Adrenal gland (tissue), 12 donors: ENCODE measurements around the gene KCNAB1. TPM values are rescaled to one million over a fixed set of nuclear protein-coding genes. Genes with fewer than 3 reads are reported as not detected.

ENCODE experiments used
- DNase-seq, 7 donors: peaks; one replicate each; pipeline ENCODE4 v3.0.0-alpha.2; 2019 to 2020
- H3K27ac ChIP-seq, 5 donors: fragments of 200-600 bp; sonication (generic) in 4 of 5; 1 replicate in 3 of 5; 2 replicates in 2 of 5; pipeline versions ENCODE4 v1.5.1 to v1.8.0; 2016 to 2020; ENCODE audit warnings: mild to moderate bottlenecking in 1 of 5
- H3K27me3 ChIP-seq: fragments of 200-600 bp; 2 replicates; pipeline ENCODE4 v1.8.0; 2021
- H3K36me3 ChIP-seq, 2 donors: fragments of 200-600 bp; replicated peaks in 1 of 2; 1 replicate in 1 of 2; 2 replicates in 1 of 2; pipeline versions ENCODE4 v1.5.1 to v1.8.0; 2018 to 2022
- H3K4me1 ChIP-seq, 2 donors: fragments of 200-600 bp; replicated peaks in 1 of 2; 1 replicate in 1 of 2; 2 replicates in 1 of 2; pipeline versions ENCODE4 v1.5.1 to v1.8.0; 2018 to 2021
- H3K4me3 ChIP-seq, 4 donors: fragments of 200-600 bp; sonication (generic) in 3 of 4; one replicate each; pipeline ENCODE4 v1.5.1; 2016 to 2018
- H3K9me3 ChIP-seq, 3 donors: fragments of 200-600 bp; sonication (generic) in 1 of 3; replicated peaks in 1 of 3; 1 replicate in 2 of 3; 2 replicates in 1 of 3; pipeline versions ENCODE4 v1.5.1 to v1.8.0; 2016 to 2021
- CTCF ChIP-seq, 6 experiments: fragments of 450-650 bp in 4 of 6; fragments of 200-600 bp in 2 of 6; sonication (generic) in 1 of 6; IDR thresholded peaks; 1 replicate in 5 of 6; 2 replicates in 1 of 6; pipeline versions ENCODE4 v1.5.1 to v1.8.0; 2016 to 2021; ENCODE audit warnings: antibody characterized with exemption in 6 of 6, mild to moderate bottlenecking in 2 of 6, moderate library complexity in 1 of 6
- POLR2A ChIP-seq, 2 donors: fragments of 450-650 bp; IDR thresholded peaks; one replicate each; pipeline ENCODE4 v1.6.1; 2017; ENCODE audit warnings: antibody characterized with exemption in 2 of 2, mild to moderate bottlenecking in 2 of 2, moderate library complexity in 1 of 2
- WGBS, 4 donors: extraction: QIAGEN DNeasy Blood & Tissue Kit in 2 of 4; methylation state at CpG; one replicate each; pipeline versions ENCODE4 v1.1.5 to v1.1.7; 2013 to 2017; 5-methylcytosine and 5-hydroxymethylcytosine counted together
- intact Hi-C, 2 donors: fragments of 100-400 bp; cut with DNase I; formaldehyde crosslinking; loops; one replicate each; pipeline versions ENCODE4 v1.14.1 to v1.15.0; 2022 to 2023
- polyA plus RNA-seq, 3 donors: library from polyadenylated mRNA; stranded (reverse); fragments of 200-250 nt in 2 of 3; fragments of 350-450 nt in 1 of 3; fragmentation: Illumina TruSeq in 1 of 3; extraction: RNeasy Lipid Tissue Mini Kit (QIAGEN cat#74804) in 1 of 3; gene quantifications; one replicate each; pipeline ENCODE4 v1.2.3, GENCODE V29; 2013 to 2014
- total RNA-seq, 9 donors: library from RNA; depleted of rRNA in 4 of 9; stranded (reverse); fragments of >200 nt in 4 of 9; fragments of 120-200 nt in 1 of 9; fragmentation: NEBNext Ultra II Directional in 1 of 9; extraction: Animal tissue kit (Norgen Biotek cat#: 25700) in 1 of 9; gene quantifications; one replicate each; pipeline versions ENCODE4 v1.1.0 to v1.2.4, GENCODE V29; 2013 to 2023
- donor health status: healthy with polysubstance abuse.
- donor health status: Bipolar disorder and iron deficiency.
- donor health status: DM: yes; HTN: yes; CAD: no.
- donor health status: DM: no; HTN: no; CAD: no.
- donor health status: DM: no; HTN: no; CAD: no.
- donor health status: DM: yes; HTN: yes; CAD: no.

KCNAB1 gene
- total and polyA plus RNA-seq, 12 donors, result 0.36 to 5.0 (median 1.5) TPM

DNA sequence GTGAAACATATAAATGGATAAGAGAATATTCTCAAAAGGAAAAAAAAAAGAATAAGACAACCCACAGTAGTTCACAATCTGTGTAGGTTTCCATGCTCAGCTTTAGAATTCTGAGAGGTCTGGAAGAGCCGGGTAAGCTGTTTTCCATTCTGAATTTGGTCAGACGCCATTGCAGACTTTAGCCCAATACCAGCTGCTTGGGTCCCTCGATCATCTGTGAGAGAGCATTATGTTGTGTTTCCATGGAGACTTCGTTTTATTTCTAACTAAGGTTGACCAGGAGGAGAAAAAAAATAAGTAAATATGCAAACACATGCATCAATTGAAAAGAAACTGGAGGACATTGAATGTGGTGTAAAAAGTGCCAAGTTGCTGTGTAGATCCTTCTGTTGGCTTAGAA, 25.5 kb downstream of the KCNAB1 start:
- no peak for DNase-seq
- intact Hi-C loops, result loop anchor here in 1 of 2 donors (10.0 kb wide), 1 partner anchor 369 kb away; no protein-coding TSS in a partner anchor
- TF ChIP-seq CTCF (IDR thresholded peaks at IDR 0.05) (no peak), POLR2A (IDR thresholded peaks at IDR 0.05) (no peak)
- Histone ChIP-seq H3K4me3 (no peak overlapping the region), H3K27ac (no peak overlapping the region), H3K27me3 (no peaks in the 10 kb centered on the region), H3K4me1 (no peaks in the 10 kb centered on the region), H3K9me3 (no peaks in the 10 kb centered on the region), H3K36me3 (no peaks in the 10 kb centered on the region)
- WGBS, 4 donors, result 67 to 78% (median 76%) methylated on average over 4 of the region's 4 CpGs

- Histone ChIP-seq H3K27ac (no peak overlapping the region), H3K36me3 (no peaks in the 10 kb centered on the region), H3K4me1 (no peaks in the 10 kb centered on the region), H3K27me3 (no peaks in the 10 kb centered on the region), H3K9me3 (no peaks in the 10 kb centered on the region), H3K4me3 (no peak overlapping the region)
- TF ChIP-seq POLR2A (IDR thresholded peaks at IDR 0.05) (no peak), CTCF (IDR thresholded peaks at IDR 0.05) (no peak)
- no peak for DNase-seq
- intact Hi-C loops, result loop anchor here in 1 of 2 donors (10.0 kb wide), 1 partner anchor 366 kb away; no protein-coding TSS in a partner anchor
These were observed 28.1 kb downstream of the KCNAB1 start for GRCh38 chr3:156148345-156148945.

- DNase-seq, result peak in 5 of 7 donors; percentile 15 to 55 (median 22)
- intact Hi-C loops, result loop anchor here in 1 of 2 donors (10.0 kb wide), 1 partner anchor 366 kb away; no protein-coding TSS in a partner anchor
- Histone ChIP-seq H3K9me3 (no peaks in the 10 kb centered on the region), H3K36me3 (no peaks in the 10 kb centered on the region), H3K27me3 (no peaks in the 10 kb centered on the region), H3K27ac (peak overlapping the region in 1 of 5 donors; percentile 46), H3K4me1 (no peaks in the 10 kb centered on the region), H3K4me3 (no peak overlapping the region)
- TF ChIP-seq CTCF (IDR thresholded peaks at IDR 0.05) (no peak), POLR2A (IDR thresholded peaks at IDR 0.05) (no peak)
- WGBS, 4 donors, result 30 to 35% (median 31%) methylated on average over 8 of the region's 8 CpGs
These were observed 28.6 kb downstream of the KCNAB1 start for GRCh38 chr3:156148946-156149381.

DNA sequence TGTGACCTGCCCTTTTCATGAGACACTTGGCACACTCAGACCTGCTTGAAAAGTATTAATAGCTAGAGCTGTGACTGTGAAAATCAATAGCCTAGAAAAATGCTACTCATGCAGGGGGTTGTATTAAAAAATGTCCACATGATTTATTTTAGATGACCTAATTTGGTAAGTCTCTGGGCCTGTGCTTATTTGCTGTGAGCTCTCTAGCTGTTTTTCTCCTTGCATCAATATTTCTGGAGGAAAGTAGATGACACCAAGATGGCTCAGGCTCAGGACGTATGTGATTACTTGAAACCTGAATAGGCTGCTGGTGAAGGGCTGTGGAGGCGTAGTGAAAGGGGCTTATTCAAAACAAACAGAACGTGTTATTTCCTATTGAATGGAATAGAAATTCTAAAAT, 29.5 kb downstream of the KCNAB1 start:
- intact Hi-C loops, result loop anchor here (5.0 to 10.0 kb wide), 5 partner anchors 222 to 365 kb away; no protein-coding TSS in a partner anchor
- H3K4me3 ChIP-seq, result no peak overlapping the region
- no peak for DNase-seq
- H3K27ac ChIP-seq, result peak overlapping the region in 1 of 5 donors; percentile 46
- no peaks in the 10 kb centered on the region for H3K36me3 ChIP-seq
- H3K27me3 ChIP-seq, result no peaks in the 10 kb centered on the region
- TF ChIP-seq POLR2A (IDR thresholded peaks at IDR 0.05), result no peak
- no peak for TF ChIP-seq CTCF (IDR thresholded peaks at IDR 0.05)
- WGBS, 4 donors, result 61 to 75% (median 68%) methylated on average over 3 of the region's 3 CpGs
- no peaks in the 10 kb centered on the region for H3K4me1 ChIP-seq
- H3K9me3 ChIP-seq, result no peaks in the 10 kb centered on the region
